Right forelimb (tissue), 1 donor: ENCODE measurements around the gene HIBADH.
"Not testable (repeated sequence)": the region's sequence is repeated elsewhere in the genome, so short reads cannot be mapped to it uniquely, and the experiment has no call there.

Experiments used
- DNase-seq: peaks from one replicate; pipeline ENCODE4 v3.0.0-alpha.2; 2018

Gene HIBADH

GRCh38 chr7:27678617-27679260 is 16.1 kb upstream of the HIBADH start:
- DNase-seq, result no peak

- no peak for DNase-seq
Measured at GRCh38 chr7:27677912-27678612, 15.4 kb upstream of the HIBADH start.

DNA sequence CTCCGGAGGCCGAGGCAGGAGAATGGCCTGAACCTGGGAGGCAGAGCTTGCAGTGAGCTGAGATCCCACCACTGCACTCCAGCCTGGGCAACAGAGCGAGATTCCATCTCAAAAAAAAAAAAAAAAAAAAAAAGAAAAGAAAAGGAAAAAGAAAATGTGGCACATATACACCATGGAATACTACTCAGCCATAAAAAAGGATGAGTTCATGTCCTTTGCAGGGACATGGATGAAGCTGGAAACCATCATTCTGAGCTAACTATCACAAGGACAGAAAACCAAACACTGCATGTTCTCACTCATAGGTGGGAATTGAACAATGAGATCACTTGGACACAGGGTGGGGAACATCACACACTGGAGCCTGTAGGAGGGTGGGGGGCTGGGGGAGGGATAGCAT is 11.4 kb upstream of the HIBADH start:
- not testable (repeated sequence) for DNase-seq

GRCh38 chr7:27671675-27672074 is 9.0 kb upstream of the HIBADH start:
- no peak for DNase-seq

DNA sequence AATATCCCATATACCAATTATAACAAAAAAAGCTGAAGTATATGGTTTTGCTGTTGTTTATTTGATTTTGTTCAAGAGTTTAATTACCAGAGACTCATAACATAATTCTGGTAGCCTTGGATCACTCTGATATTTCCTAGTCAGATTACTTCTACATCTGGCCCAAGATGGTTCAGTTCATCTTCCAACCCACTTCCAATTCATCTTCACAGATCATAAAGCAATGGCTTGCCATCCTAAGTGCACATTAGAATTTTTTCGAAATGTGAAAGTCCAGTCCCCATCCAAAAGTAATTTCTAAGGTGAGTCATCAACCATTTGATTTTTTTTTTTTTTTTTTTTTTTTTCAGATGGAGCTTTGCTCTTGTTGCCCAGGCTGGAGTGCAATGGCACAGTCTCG is 8.0 kb upstream of the HIBADH start:
- no peak for DNase-seq

DNA sequence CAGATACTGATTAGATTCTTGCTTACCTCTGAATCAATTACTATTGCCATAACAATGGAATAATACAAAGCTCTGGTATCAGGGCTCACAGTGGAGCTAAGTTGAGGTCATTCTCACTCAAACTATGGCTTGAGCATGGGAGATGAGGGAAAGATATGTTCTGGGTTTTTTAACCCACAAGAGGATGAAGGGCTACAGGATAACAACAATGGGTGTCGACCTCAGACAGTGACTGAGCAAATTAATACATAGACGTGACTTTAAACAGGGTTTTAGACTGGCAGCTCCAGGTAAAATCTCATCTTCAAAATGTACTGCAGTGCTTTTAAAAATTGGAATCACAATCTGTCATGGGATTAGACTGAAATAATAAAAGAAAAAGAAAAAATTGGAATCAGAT is 7.5 kb upstream of the HIBADH start:
- DNase-seq, result no peak

GRCh38 chr7:27665531-27665930 is 2.8 kb upstream of the HIBADH start:
- no peak for DNase-seq

- no peak for DNase-seq
Measured at GRCh38 chr7:27663989-27664331, 1.3 kb upstream of the HIBADH start.

DNA sequence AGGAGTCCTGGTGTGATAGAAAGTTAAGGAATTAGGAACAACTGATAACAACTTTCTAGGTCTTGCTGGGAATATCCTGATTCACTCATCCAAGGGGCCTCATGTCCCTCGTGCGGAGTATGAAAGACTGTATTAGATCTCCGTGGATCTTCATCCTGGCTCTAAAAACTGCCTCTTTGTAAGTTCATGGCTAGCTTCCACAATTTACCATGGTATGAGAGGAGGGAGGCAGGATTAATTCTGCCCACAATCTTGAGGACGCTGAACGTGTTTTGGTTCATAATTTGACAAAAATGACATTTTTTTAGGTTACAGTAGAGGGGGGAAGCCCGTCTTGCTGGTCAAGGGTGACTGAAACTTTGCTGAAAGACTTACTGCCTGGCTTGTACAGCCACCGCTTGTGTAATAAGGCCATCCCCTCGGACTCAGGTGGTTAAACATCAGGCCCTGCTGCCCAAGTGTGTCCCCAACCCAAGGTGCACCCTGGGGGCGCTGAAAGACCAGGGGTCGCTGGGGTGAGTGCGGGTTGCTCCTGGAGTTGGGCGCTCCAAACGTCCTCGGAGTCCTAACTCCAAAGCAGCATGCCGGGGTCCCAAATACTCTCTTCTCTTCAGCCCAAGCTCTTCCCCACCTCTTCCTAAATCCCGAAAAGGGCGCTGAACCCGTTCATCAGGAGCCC is 733 bp downstream of the HIBADH start:
- no peak for DNase-seq

DNA sequence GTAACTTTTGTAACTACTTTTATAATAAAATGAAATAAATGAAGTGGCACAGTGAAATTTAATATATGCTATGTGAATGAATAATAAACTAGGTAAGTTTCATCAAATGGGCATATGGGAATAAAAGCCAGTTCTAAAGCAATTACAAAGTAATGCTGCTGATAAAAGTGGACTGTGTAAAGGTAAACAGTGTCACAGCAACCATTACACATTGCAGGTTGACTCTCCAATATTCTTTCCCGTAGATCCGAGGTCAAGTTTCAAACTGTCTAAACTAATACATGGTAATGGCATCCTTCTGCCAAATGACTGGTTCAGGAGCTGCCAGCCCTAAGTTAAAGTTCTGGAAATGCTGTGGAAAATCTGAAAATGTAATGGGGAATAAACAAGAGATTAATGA is 6.0 kb downstream of the HIBADH start:
- DNase-seq, result no peak

- DNase-seq, result no peak
Measured at GRCh38 chr7:27655184-27655583, 7.5 kb downstream of the HIBADH start.

DNA sequence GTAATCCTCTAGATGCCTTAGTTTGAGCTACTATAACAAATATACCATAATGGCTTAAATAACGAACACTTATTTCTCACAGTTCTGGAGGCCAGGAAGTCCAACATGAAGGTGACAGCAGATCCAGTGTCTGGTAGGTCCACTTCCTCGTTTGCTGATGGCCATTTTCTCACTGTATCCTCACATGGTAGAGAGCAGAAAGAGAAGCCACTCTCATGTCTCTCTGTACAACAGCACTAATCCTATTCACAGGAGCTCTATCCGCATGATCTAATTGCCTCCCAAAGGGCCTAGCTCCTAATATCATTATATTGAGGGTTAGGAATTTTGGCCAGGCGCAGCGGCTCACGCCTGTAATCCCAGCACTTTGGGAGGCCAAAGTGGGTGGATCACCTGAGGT is 10.2 kb downstream of the HIBADH start:
- DNase-seq, result no peak

DNA sequence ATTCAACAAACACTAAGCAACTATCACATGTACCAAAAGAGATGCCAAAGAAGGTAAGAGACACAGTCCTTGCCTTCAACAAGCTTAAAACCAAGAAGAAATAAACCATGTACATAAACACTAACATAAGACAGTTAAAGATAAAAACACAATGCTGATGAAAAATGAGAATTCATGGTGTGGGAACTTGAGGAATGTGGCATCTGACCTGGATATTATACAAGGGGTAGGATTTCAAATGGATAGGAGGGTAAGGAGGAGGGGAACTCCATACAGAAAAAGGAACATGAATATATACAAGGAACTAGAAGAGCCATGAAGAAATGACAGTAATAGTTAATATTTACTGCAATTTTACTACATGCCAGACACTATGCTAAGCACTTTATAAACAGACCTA is 11.0 kb downstream of the HIBADH start:
- no peak for DNase-seq

- no peak for DNase-seq
Measured at GRCh38 chr7:27650283-27650682, 12.4 kb downstream of the HIBADH start.

DNA sequence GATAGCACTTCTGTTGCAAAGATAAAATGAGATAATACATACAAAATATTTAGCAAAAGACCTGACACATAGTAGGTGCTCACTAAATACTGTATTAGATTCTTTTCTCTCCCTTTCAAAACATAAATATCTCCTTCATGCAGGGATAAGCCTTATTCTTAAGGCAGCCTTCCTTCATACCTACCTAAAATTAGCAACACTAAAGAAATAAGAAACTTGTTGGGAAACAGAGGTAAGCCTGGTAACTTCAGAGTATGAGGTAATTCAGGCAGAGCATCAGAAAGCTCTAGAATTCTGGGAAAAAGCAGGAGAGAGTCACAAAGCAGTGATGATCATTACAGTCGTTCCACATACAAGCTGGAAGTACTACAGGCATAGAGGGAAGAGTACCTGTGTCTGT is 15.2 kb downstream of the HIBADH start:
- DNase-seq, result no peak

- no peak for DNase-seq
Measured at GRCh38 chr7:27647046-27647445, 15.6 kb downstream of the HIBADH start.

GRCh38 chr7:27642271-27642670 is 20.4 kb downstream of the HIBADH start:
- no peak for DNase-seq

- DNase-seq, result no peak
Measured at GRCh38 chr7:27641581-27642230, 21.0 kb downstream of the HIBADH start.

- DNase-seq, result no peak
Measured at GRCh38 chr7:27640884-27641574, 21.7 kb downstream of the HIBADH start.

DNA sequence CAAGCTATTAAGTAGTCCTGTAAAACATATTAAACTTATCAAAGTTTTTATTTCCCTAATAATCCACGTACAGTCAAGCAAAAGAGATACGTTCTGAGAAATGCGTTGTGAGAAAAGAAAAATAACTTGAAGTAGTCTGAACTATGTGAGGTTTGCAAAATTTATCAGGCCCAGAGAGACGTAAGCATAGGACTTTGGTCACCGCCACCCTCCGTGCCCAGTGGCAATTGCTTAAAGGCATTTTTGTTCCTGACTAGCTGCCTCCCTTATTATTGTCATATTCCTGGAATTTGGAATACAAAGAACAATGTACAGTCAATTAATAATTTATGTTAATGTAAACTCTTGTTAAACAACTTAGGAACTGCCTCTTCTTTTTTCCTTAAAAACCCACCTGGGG is 22.8 kb downstream of the HIBADH start:
- no peak for DNase-seq

GRCh38 chr7:27639048-27639447 is 23.6 kb downstream of the HIBADH start:
- not testable (repeated sequence) for DNase-seq

GRCh38 chr7:27636326-27637006 is 26.2 kb downstream of the HIBADH start:
- DNase-seq, result no peak

DNA sequence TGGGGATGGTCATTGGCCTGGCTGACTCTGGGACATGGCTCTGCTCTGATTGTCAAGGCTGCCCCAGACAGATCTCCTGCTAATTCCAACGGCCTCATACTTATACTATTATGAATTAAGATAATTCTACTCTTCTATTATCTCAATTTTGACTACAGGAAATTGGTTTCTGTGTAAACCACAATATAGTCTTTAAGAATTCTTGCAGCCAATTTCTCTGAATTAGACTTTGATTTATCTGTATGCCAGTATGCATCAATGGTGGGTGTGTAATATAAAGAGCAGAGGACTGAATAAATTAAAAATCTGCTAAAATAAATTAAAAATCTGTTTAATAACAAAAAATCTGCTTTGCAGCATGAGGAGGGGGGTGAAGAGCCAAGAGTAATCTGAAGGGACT is 27.0 kb downstream of the HIBADH start:
- no peak for DNase-seq
